Activated CD4-positive, alpha-beta memory T cell treated with anti-CD3 and anti-CD28 coated beads, Interleukin-2, amount 10 ng/mL, durations not matched to agents 7 days and 5 days (primary cell): ENCODE measurements around the gene TMEM63B. TPM values are rescaled to one million over a fixed set of nuclear protein-coding genes. Genes with fewer than 3 reads are reported as not detected.
"Not testable (repeated sequence)": the region's sequence is repeated elsewhere in the genome, so short reads cannot be mapped to it uniquely, and the experiment has no call there.

ENCODE experiments used
- CTCF ChIA-PET: fragments of 350-600 bp; sonication (Branson Sonifier 250); formaldehyde crosslinking; loops from one replicate; lab custom pipeline; 2021; ENCODE audit warnings: antibody characterized with exemption, inconsistent platforms; lab: Charles Lee
- POLR2A ChIA-PET: fragments of 350-600 bp; sonication (Branson Sonifier 250); formaldehyde crosslinking; loops from one replicate; lab custom pipeline; 2021; ENCODE audit warnings: antibody characterized with exemption; lab: Charles Lee
- DNase-seq: peaks from one replicate; pipeline ENCODE4 v3.0.0-alpha.2; 2020
- H3K27ac Mint-ChIP-seq: one replicate; pipeline ENCODE4 v1.8.0; 2021; ENCODE audit warnings: mild to moderate bottlenecking, mixed read lengths
- H3K27me3 Mint-ChIP-seq: one replicate; pipeline ENCODE4 v1.8.0; 2021; ENCODE audit warnings: mixed read lengths
- H3K36me3 Mint-ChIP-seq: one replicate; pipeline ENCODE4 v1.8.0; 2021; ENCODE audit warnings: low read depth, mixed read lengths
- H3K4me1 Mint-ChIP-seq: one replicate; pipeline ENCODE4 v1.8.0; 2021; ENCODE audit warnings: mixed read lengths
- H3K4me3 Mint-ChIP-seq: one replicate; pipeline ENCODE4 v1.8.0; 2021; ENCODE audit warnings: mild to moderate bottlenecking, mixed read lengths
- H3K9me3 Mint-ChIP-seq: one replicate; pipeline ENCODE4 v1.8.0; 2021; ENCODE audit warnings: mixed read lengths
- total RNA-seq, 2 experiments: library from RNA; stranded (reverse); gene quantifications; one replicate each; pipeline ENCODE4 v1.2.3, GENCODE V29; 2021

Gene TMEM63B
- total RNA-seq, 2 experiments from 2014 or later = 14.7 to 15.5 TPM

DNA sequence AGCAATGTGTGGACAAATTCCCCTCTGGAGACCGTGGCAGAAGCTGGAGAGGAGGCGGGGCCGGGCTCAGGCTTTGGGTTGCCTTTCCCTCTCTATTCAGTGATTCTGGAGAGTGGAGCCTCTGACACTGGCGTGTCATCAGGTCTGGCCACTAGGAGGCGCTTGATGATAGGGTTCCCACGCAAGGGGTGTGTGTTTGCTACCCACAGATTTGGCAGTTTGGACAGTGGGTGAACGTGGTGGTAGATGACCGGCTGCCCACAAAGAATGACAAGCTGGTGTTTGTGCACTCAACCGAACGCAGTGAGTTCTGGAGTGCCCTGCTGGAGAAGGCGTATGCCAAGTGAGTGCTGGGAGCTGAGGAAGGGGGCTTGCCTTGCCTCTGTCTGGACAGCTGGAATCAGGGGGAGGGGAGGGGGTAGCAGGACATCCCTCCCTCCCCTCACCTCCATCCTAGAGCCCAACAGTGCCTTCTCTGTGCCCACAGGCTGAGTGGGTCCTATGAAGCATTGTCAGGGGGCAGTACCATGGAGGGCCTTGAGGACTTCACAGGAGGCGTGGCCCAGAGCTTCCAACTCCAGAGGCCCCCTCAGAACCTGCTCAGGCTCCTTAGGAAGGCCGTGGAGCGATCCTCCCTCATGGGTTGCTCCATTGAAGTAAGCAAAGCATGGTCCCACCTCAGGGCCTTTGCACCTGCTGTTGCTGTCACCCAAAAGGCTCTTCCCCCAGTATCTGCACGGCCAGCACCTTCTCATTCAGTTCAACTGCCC lies 45.6 kb downstream of the TMEM63B start:
- H3K4me3 Mint-ChIP-seq = no peak overlapping the region
- H3K27me3 Mint-ChIP-seq = peaks cover 28% of the 10 kb centered on the region
- ChIA-PET CTCF (interaction anchor here (0.6 to 2.0 kb wide), 18 partner anchors 11 to 171 kb away, joined by 3 to 10 read pairs (median 5); partner anchors contain the start of gene AARS2), POLR2A (no interaction called here)
- H3K9me3 Mint-ChIP-seq = no peaks in the 10 kb centered on the region
- peak; percentile 81 for DNase-seq
- no peak overlapping the region for H3K27ac Mint-ChIP-seq
- no peaks in the 10 kb centered on the region for H3K36me3 Mint-ChIP-seq
- H3K4me1 Mint-ChIP-seq = peaks cover 17% of the 10 kb centered on the region

DNA sequence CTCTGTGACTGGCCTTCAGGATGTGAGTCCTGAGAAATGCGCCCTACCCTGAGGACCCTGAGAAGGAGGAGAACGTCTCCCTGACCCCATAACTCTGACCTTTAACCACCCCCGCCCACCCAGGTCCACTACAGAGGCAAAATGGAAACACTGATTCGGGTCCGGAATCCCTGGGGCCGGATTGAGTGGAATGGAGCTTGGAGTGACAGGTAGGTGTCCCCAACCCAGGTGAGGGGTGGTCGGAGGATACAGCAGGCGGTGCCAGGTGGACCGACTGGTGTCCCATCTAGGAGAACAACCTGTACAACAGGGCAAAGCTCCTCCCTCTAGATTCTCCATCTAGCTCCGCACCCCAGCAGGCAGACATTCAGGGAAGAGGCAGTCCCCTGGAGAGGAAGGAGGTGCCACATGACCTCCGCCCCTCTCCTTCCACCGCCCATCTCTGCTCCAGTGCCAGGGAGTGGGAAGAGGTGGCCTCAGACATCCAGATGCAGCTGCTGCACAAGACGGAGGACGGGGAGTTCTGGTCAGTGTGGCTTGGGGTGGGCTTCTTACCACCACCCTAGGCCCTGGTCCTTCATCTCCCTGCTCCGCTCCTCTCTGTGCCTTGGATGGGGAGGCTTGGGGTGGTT lies 48.9 kb downstream of the TMEM63B start:
- peaks cover 15% of the 10 kb centered on the region for H3K27me3 Mint-ChIP-seq
- no peak overlapping the region for H3K27ac Mint-ChIP-seq
- ChIA-PET POLR2A (interaction anchor here (1.8 kb wide), 1 partner anchor 48 kb away, joined by 4 read pairs; no protein-coding TSS in a partner anchor), CTCF (no interaction called here)
- H3K9me3 Mint-ChIP-seq = no peaks in the 10 kb centered on the region
- H3K36me3 Mint-ChIP-seq = no peaks in the 10 kb centered on the region
- peaks cover 17% of the 10 kb centered on the region for H3K4me1 Mint-ChIP-seq
- no peak for DNase-seq
- no peak overlapping the region for H3K4me3 Mint-ChIP-seq

- H3K27ac Mint-ChIP-seq = no peak overlapping the region
- peak; percentile 22 for DNase-seq
- CTCF ChIA-PET = interaction anchor here (0.7 to 1.1 kb wide), 2 partner anchors 9 to 60 kb away, joined by 3 to 5 read pairs; no protein-coding TSS in a partner anchor
- no peaks in the 10 kb centered on the region for H3K36me3 Mint-ChIP-seq
- no peak overlapping the region for H3K4me3 Mint-ChIP-seq
- POLR2A ChIA-PET = interaction anchor here (1.8 kb wide), 1 partner anchor 47 kb away, joined by 4 read pairs; no protein-coding TSS in a partner anchor
- peaks cover 15% of the 10 kb centered on the region for H3K27me3 Mint-ChIP-seq
- H3K9me3 Mint-ChIP-seq = no peaks in the 10 kb centered on the region
- peaks cover 17% of the 10 kb centered on the region for H3K4me1 Mint-ChIP-seq
Observed at GRCh38 chr6:44176762-44177509, 49.6 kb downstream of the TMEM63B start.

DNA sequence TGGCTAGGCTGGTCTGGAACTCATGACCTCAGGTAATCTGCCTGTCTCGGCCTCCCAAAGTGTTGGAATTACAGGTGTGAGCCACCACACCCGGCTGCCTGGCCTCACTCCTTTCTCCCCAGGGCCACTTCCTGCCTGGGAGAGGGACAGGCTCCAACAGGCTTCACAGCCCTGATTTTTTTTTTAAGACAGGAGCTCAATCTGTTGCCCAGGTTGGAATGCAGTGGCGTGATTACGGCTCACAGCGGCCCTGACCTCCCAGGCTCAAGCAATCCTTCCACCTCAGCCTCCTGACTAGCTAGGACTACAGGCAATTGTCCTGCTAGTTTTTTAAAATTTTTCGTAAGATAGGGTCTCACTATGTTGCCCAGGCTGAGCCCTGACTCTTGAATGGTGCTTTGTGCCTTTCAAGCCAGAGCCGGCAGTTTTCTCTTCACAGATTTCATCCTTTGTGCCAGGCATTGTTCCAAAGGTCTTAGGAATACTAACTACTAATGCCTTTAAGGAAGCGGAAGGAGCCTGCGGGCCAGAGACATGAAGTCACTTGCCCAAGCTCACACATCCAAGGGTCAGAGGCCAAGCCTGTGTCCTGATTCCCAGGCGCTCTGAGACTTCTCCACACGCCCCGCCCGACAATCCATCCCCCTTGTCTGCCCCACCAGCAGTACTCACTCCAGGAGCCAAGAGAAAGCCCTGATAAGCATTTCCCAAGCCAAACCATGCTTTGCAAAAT lies 50.5 kb downstream of the TMEM63B start:
- H3K4me1 Mint-ChIP-seq = peaks cover 14% of the 10 kb centered on the region
- no peak for DNase-seq
- peaks cover 7% of the 10 kb centered on the region for H3K27me3 Mint-ChIP-seq
- H3K4me3 Mint-ChIP-seq = no peak overlapping the region
- ChIA-PET CTCF (interaction anchor here (0.7 to 1.1 kb wide), 2 partner anchors 8 to 59 kb away, joined by 3 to 5 read pairs; no protein-coding TSS in a partner anchor), POLR2A (no interaction called here)
- no peaks in the 10 kb centered on the region for H3K36me3 Mint-ChIP-seq
- H3K9me3 Mint-ChIP-seq = no peaks in the 10 kb centered on the region
- no peak overlapping the region for H3K27ac Mint-ChIP-seq

DNA sequence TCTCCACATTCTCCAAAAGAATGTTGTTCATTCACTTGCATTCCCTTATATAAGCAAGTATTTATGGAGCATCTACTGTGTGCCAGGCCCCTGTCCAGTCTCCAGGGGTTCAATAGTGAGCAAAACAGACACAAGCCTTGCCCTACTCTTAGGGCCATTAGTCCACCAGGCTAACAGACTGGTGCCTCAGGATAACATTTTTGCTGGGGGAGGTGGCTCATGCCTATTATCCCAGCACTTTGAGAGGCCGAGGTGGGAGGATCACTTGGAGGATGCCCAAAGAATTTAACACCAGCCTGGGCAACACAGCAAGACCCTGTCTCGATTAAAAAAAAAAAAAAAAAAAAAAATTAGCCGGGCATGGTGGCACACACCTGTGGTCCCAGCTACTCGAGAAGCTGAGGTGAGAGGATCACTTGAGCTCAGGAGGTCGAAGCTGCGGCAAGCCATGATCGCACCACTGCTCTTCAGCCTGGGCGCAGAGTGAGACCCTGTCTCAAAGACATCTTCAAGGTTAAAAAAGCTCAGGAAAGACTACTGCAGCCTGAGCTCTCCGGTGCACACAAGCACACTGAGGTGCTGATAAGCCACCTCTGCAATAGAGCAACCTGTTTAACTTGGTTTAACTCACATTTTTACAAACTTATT lies 51.2 kb downstream of the TMEM63B start:
- CTCF ChIA-PET = interaction anchor here (0.9 kb wide), 1 partner anchor 134 kb away, joined by 3 read pairs; the partner anchor contains the start of gene AARS2
- Mint-ChIP-seq H3K27ac (no peak overlapping the region), H3K4me3 (no peak overlapping the region), H3K4me1 (peaks cover 13% of the 10 kb centered on the region), H3K9me3 (no peaks in the 10 kb centered on the region), H3K36me3 (no peaks in the 10 kb centered on the region), H3K27me3 (peaks cover 7% of the 10 kb centered on the region)
- POLR2A ChIA-PET = no interaction called here
- DNase-seq = no peak

DNA sequence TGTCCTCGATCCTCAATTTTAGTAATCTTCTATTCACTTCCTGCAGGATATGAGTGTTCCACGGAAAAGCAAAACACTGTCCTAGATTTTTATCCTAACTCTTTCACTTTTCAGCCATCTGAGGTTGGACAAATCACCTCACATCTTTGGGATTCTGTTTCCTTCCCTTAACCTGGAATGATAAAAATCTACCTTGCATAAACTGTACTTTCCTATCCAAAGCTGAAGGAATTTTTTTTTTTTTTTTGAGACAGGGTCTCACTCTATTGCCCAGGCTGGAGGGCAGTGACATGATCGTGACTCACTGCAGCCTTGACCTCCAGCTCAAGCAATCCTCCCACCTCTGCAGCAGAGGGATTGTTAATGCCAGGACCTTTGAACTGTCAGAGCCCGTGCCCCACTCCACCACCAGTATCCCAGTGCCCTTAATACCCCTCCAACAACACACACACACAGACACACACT lies 51.8 kb downstream of the TMEM63B start:
- Mint-ChIP-seq H3K4me3 (no peak overlapping the region), H3K4me1 (peaks cover 13% of the 10 kb centered on the region), H3K36me3 (no peaks in the 10 kb centered on the region), H3K9me3 (no peaks in the 10 kb centered on the region), H3K27me3 (peaks cover 5% of the 10 kb centered on the region), H3K27ac (no peak overlapping the region)
- DNase-seq = no peak
- CTCF ChIA-PET = interaction anchor here (0.9 kb wide), 1 partner anchor 134 kb away, joined by 3 read pairs; the partner anchor contains the start of gene AARS2
- POLR2A ChIA-PET = no interaction called here

GRCh38 chr6:44179648-44180047 lies 52.3 kb downstream of the TMEM63B start:
- Mint-ChIP-seq H3K4me3 (no peak overlapping the region), H3K36me3 (no peaks in the 10 kb centered on the region), H3K27me3 (peaks cover 5% of the 10 kb centered on the region), H3K4me1 (peaks cover 13% of the 10 kb centered on the region), H3K9me3 (no peaks in the 10 kb centered on the region), H3K27ac (no peak overlapping the region)
- ChIA-PET POLR2A (no interaction called here), CTCF (interaction anchor here (1.0 to 1.1 kb wide), 2 partner anchors 10 to 116 kb away, joined by 3 read pairs; no protein-coding TSS in a partner anchor)
- no peak for DNase-seq

DNA sequence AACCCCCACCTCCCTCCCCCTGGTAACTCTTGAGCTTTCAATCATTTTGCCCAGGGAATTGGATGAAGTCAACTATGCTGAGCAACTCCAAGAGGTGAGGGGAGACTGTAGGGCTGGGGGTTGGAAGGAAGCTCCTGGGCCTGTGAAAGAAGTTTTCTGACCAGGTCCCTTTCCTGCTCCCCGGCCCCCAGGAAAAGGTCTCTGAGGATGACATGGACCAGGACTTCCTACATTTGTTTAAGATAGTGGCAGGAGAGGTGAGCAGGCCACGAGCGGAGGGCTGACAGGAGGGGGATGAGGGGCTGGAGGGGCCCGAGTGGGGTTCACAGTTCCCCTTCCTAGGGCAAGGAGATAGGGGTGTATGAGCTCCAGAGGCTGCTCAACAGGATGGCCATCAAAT lies 53.1 kb downstream of the TMEM63B start:
- CTCF ChIA-PET = interaction anchor here (1.0 to 1.1 kb wide), 2 partner anchors 10 to 115 kb away, joined by 3 read pairs; no protein-coding TSS in a partner anchor
- Mint-ChIP-seq H3K27ac (no peak overlapping the region), H3K27me3 (no peaks in the 10 kb centered on the region), H3K9me3 (no peaks in the 10 kb centered on the region), H3K4me3 (no peak overlapping the region), H3K4me1 (peaks cover 13% of the 10 kb centered on the region), H3K36me3 (no peaks in the 10 kb centered on the region)
- POLR2A ChIA-PET = no interaction called here
- no peak for DNase-seq

GRCh38 chr6:44180886-44181285 lies 53.5 kb downstream of the TMEM63B start:
- H3K27me3 Mint-ChIP-seq = no peaks in the 10 kb centered on the region
- no peaks in the 10 kb centered on the region for H3K9me3 Mint-ChIP-seq
- POLR2A ChIA-PET = no interaction called here
- CTCF ChIA-PET = interaction anchor here (1.0 to 1.1 kb wide), 2 partner anchors 9 to 115 kb away, joined by 3 read pairs; no protein-coding TSS in a partner anchor
- DNase-seq = no peak
- no peaks in the 10 kb centered on the region for H3K36me3 Mint-ChIP-seq
- no peak overlapping the region for H3K27ac Mint-ChIP-seq
- H3K4me1 Mint-ChIP-seq = peaks cover 15% of the 10 kb centered on the region
- H3K4me3 Mint-ChIP-seq = no peak overlapping the region

GRCh38 chr6:44181784-44182183 lies 54.4 kb downstream of the TMEM63B start:
- H3K4me3 Mint-ChIP-seq, POLR2A ChIA-PET, H3K9me3 Mint-ChIP-seq, H3K27ac Mint-ChIP-seq, H3K27me3 Mint-ChIP-seq, H3K36me3 Mint-ChIP-seq, CTCF ChIA-PET, DNase-seq: not testable (repeated sequence)
- peaks cover 13% of the 10 kb centered on the region for H3K4me1 Mint-ChIP-seq

GRCh38 chr6:44182911-44183390 lies 55.6 kb downstream of the TMEM63B start:
- no peaks in the 10 kb centered on the region for H3K27me3 Mint-ChIP-seq
- no peaks in the 10 kb centered on the region for H3K9me3 Mint-ChIP-seq
- H3K27ac Mint-ChIP-seq = no peak overlapping the region
- H3K4me1 Mint-ChIP-seq = peaks cover 6% of the 10 kb centered on the region
- CTCF ChIA-PET = no interaction called here
- POLR2A ChIA-PET = no interaction called here
- no peaks in the 10 kb centered on the region for H3K36me3 Mint-ChIP-seq
- no peak for DNase-seq
- no peak overlapping the region for H3K4me3 Mint-ChIP-seq
